ENCODE measurements around the gene FGF8. TPM values are rescaled to one million over a fixed set of nuclear protein-coding genes. Genes with fewer than 3 reads are reported as not detected.
A peak's percentile ranks its signal among the peaks of the same experiment; 100 is the strongest.

The FGF8 gene
- total RNA-seq, 2 experiments from 2014 or later: 0.38 TPM; not detected in 1

DNA sequence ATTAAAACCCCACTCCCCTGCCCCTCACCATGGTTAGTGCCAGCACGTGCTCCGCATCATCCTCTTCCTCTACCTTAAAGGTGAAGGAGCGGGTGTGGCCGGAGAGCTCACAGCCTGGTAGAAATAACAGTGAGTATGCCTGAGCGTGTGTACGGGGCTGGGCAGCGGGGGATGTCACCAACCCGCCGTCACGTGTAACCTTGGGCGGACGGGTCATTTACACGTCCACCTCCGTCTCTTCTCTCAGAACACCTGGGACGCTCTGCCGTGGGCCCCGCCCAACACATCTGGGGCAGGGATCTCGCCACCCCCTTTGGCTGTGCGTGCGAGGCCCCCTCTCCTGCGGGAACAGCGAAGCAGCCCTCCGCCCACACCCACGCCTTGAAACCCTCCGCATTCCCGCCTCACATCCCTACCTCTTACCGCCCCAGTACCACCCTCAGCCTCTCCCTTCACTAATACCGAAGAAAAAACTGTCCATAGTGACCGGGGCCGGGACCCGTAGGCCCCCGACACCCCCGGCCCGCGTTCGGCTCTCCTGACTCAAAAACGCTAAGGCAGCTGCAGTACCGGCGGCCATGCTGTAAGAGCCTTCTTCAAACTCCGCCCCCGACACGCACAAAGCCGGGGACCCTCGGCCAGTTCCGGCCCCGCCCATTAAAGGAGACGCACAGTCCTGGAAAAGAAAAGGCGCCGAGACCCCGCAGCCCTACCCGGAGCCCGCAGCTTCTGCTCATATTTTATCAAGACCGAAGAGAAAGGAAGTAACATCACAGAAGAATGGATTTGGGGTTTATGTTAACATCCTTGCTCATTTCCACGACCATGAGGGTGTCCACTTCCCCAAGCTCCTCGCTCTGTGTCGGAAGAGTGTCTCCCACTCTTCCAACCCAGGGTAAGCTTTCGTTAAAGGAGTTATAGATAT, 7.2 kb upstream of the FGF8 start, which contains the start of gene NPM3:
Gene NPM3, minus strand, starts transcription at position 636 of the 925 bp plus-strand sequence. Its CDS starts 56 bp downstream, at position 580.
- ChIA-PET POLR2A (interaction anchor here (0.6 to 5.0 kb wide), 13 partner anchors 9 to 621 kb away, joined by 3 to 53 read pairs (median 4); partner anchors contain the start of gene OGA), CTCF (interaction anchor here (0.8 to 7.4 kb wide), 24 partner anchors 9 to 569 kb away, joined by 3 to 180 read pairs (median 6); partner anchors contain the start of genes DPCD, FBXW4, KCNIP2 and POLL)
- H3K9me3 Mint-ChIP-seq: no peaks in the 10 kb centered on the region
- ATAC-seq (peak; percentile 85), DNase-seq (peak; percentile 96)
- peak within 1 kb of the TSS; percentile 94 for H3K4me3 Mint-ChIP-seq
- TF ChIP-seq, protein P1, sequence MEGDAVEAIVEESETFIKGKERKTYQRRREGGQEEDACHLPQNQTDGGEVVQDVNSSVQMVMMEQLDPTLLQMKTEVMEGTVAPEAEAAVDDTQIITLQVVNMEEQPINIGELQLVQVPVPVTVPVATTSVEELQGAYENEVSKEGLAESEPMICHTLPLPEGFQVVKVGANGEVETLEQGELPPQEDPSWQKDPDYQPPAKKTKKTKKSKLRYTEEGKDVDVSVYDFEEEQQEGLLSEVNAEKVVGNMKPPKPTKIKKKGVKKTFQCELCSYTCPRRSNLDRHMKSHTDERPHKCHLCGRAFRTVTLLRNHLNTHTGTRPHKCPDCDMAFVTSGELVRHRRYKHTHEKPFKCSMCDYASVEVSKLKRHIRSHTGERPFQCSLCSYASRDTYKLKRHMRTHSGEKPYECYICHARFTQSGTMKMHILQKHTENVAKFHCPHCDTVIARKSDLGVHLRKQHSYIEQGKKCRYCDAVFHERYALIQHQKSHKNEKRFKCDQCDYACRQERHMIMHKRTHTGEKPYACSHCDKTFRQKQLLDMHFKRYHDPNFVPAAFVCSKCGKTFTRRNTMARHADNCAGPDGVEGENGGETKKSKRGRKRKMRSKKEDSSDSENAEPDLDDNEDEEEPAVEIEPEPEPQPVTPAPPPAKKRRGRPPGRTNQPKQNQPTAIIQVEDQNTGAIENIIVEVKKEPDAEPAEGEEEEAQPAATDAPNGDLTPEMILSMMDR (IDR thresholded peaks at IDR 0.05): no peak
- peaks cover 42% of the 10 kb centered on the region for H3K4me1 Mint-ChIP-seq (ENCODE audit: low read depth)
- intact Hi-C loops (cut with micrococcal nuclease): loop anchor here (5.0 kb wide), 1 partner anchor 34 kb away; the partner anchor contains the start of gene OGA
- H3K36me3 Mint-ChIP-seq (ENCODE audit: low read depth): peaks cover 58% of the 10 kb centered on the region
- H3K27ac Mint-ChIP-seq: peak within 1 kb of the TSS; percentile 95
- H3K27me3 Mint-ChIP-seq: peaks cover 5% of the 10 kb centered on the region

DNA sequence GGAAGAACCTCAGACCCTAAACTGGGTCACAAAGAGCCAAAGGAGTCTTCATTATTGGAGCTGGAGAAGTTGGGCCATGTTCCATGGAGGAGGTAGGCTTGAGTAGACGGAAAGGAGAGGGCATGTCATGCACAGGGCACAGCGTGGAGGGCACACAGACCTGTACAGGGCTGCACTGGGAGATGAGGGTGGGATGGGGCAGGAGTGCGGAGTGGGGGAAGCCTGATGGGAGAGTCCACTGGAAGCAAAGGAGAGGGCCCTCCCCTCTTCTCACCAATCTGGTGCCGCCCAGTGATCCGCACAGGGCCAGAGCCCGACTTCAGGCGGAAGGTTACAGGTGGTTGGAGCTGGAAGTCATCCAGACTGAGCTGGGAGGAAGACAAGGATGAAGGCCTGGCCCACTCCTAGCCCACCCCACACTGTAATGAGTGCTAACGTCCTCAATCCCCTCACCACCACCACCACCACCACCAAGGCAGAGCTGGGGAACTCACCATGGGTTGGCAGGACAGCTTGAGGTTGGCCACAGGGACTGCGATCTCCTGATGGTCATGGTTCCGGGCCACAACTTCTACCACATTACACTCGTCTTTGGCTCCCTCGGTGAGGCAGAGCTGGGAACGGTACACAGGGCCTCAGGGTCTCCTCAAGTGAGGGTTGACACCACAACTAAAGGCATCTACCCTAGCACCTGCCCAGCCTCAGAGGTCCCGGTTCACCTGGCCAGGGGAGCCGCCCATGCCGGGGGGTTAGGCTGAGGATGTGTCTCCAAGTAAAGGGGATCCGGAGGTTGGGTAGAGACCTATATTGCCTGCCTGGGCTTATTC, 6.3 kb upstream of the FGF8 start:
- H3K27ac Mint-ChIP-seq: peak overlapping the region; percentile 95
- peaks cover 14% of the 10 kb centered on the region for H3K27me3 Mint-ChIP-seq
- H3K9me3 Mint-ChIP-seq: no peaks in the 10 kb centered on the region
- H3K36me3 Mint-ChIP-seq (ENCODE audit: low read depth): peaks cover 59% of the 10 kb centered on the region
- ChIA-PET POLR2A (interaction anchor here (0.7 to 5.0 kb wide), 7 partner anchors 10 to 211 kb away, joined by 3 to 53 read pairs (median 3); partner anchors contain the start of gene OGA), CTCF (interaction anchor here (0.8 to 7.4 kb wide), 27 partner anchors 9 to 568 kb away, joined by 3 to 180 read pairs (median 5); partner anchors contain the start of genes DPCD, FBXW4, KCNIP2 and POLL)
- intact Hi-C loops (cut with micrococcal nuclease): loop anchor here (2.0 to 5.0 kb wide), 2 partner anchors 35 to 179 kb away; partner anchors contain the start of gene OGA
- peak overlapping the region; percentile 94 for H3K4me3 Mint-ChIP-seq
- H3K4me1 Mint-ChIP-seq (ENCODE audit: low read depth): peaks cover 42% of the 10 kb centered on the region
- DNase-seq (no peak), ATAC-seq (no peak)
- TF ChIP-seq, protein P1 (IDR thresholded peaks at IDR 0.05): no peak

DNA sequence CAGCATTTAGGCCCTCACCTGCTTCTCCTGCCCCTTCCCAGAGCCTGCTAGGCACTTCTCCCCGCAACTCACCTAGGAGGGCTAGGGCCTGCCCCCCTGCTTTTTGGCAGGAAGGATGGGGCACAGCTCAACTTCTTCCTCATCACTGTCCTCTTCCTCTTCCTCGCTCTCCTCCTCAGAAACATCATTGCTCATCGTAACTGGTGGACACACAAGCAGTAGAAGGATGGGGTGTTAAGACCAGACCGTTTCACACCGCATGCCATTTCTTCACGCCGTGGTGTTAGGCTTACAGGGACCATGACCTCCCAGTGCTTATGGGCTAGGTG, 5.7 kb upstream of the FGF8 start:
- DNase-seq (no peak), ATAC-seq (no peak)
- H3K27ac Mint-ChIP-seq: peak overlapping the region; percentile 95
- ChIA-PET CTCF (interaction anchor here (0.6 to 7.4 kb wide), 58 partner anchors 8 to 860 kb away, joined by 3 to 180 read pairs (median 4); partner anchors contain the start of genes DPCD, KCNIP2, OGA and POLL), POLR2A (interaction anchor here (0.7 to 5.0 kb wide), 3 partner anchors 12 to 35 kb away, joined by 3 to 53 read pairs (median 34); partner anchors contain the start of gene OGA)
- H3K27me3 Mint-ChIP-seq: peaks cover 19% of the 10 kb centered on the region
- intact Hi-C loops (cut with micrococcal nuclease): loop anchor here (2.0 to 5.0 kb wide), 2 partner anchors 36 to 179 kb away; partner anchors contain the start of gene OGA
- no peaks in the 10 kb centered on the region for H3K9me3 Mint-ChIP-seq
- H3K36me3 Mint-ChIP-seq (ENCODE audit: low read depth): peaks cover 58% of the 10 kb centered on the region
- peak overlapping the region; percentile 94 for H3K4me3 Mint-ChIP-seq
- H3K4me1 Mint-ChIP-seq (ENCODE audit: low read depth): peaks cover 42% of the 10 kb centered on the region
- TF ChIP-seq, protein P1 (IDR thresholded peaks at IDR 0.05): no peak

DNA sequence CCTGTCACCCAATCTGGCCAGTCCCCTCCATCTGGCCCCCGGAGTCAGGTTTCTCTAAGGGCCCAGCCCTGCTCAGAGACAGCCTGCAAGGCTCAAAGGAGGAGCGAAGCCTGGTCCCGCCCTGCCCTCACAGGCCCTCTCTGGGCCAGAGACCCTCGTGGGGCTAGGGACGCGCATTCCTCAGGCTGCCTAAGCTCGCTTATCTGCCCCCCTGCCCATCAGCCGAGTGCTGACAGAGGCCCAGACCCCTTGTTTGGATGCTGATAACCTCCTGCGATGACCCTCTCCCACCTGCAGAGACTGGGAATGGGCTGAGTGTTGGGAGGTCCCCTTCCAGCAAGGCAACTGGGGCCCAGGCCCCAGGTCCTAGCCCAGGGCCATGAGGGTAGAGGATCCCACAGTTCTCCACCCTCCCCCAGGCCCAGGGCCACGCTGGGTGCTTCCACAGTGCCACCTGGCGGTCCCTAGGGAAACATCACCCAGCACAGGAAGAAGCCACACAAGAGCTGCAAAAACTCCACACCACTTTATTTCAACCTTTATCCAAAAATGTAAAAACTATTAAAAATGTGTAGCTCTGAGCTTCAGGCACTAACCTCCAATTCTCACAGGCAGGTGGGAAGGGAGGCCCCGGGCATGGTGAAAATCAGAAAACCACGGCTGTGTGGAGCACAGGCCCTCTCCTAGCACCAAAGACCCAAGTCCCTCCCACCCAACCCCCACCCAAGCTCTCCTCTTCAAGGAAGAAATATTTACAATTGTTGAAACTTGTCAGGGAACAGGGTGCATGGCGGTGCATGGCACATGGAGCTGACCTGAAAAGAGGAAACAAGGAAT, 5.1 kb upstream of the FGF8 start:
- peaks cover 20% of the 10 kb centered on the region for H3K27me3 Mint-ChIP-seq
- POLR2A ChIA-PET: interaction anchor here (0.7 to 4.0 kb wide), 5 partner anchors 11 to 193 kb away, joined by 3 to 34 read pairs (median 3); partner anchors contain the start of genes OGA and POLL
- TF ChIP-seq, protein P1 (IDR thresholded peaks at IDR 0.05): peak; percentile 88
- intact Hi-C loops (cut with micrococcal nuclease): loop anchor here (2.0 to 5.0 kb wide), 2 partner anchors 36 to 178 kb away; partner anchors contain the start of gene OGA
- H3K27ac Mint-ChIP-seq: no peak overlapping the region
- H3K36me3 Mint-ChIP-seq (ENCODE audit: low read depth): peaks cover 55% of the 10 kb centered on the region
- CTCF ChIA-PET: interaction anchor here (0.6 to 7.4 kb wide), 65 partner anchors 7 to 860 kb away, joined by 3 to 180 read pairs (median 4); partner anchors contain the start of genes DPCD, KCNIP2, OGA and POLL
- ATAC-seq: peak; percentile 66
- peak overlapping the region; percentile 94 for H3K4me3 Mint-ChIP-seq
- peak; percentile 82 for DNase-seq
- no peaks in the 10 kb centered on the region for H3K9me3 Mint-ChIP-seq
- H3K4me1 Mint-ChIP-seq (ENCODE audit: low read depth): peaks cover 39% of the 10 kb centered on the region
